ENCODE data around the gene GNG3.
A peak's percentile ranks its signal among the peaks of the same experiment; 100 is the strongest.
"Not testable (repeated sequence)": the region's sequence is repeated elsewhere in the genome, so short reads cannot be mapped to it uniquely, and the experiment has no call there.

Gene GNG3

DNA sequence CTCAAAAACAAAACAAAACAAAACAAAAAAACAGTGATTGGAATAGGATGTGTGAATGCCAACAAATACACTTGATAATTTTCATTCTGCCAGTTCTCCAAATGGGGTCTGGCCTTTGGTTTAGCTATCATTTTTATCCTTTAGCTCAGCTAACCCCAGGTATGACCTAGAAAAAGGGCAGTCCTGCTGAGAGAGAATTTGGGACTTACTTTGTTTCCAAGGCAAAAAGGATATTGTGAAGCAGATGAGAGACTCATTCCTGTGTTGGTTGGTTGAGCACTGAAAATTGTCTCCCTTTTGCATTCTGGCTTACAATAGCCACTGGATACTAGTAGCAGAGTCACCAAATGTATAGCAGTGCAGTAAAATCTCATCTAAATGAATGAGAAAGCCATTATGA is 29.7 kb downstream of the GNG3 start:
- Histone ChIP-seq H3K4me1 (ENCODE audit: control insufficient read depth, insufficient read depth, low read length, unreplicated experiment) (no peaks in the 10 kb centered on the region), H3K79me2 (ENCODE audit: control insufficient read depth, insufficient read depth, low read length, unreplicated experiment) (peaks cover 4% of the 10 kb centered on the region), H2AFZ (ENCODE audit: low read length, unreplicated experiment) (no peak overlapping the region)

GRCh38 chr11:62747475-62748160 is 40.1 kb downstream of the GNG3 start:
- Histone ChIP-seq H2AFZ (ENCODE audit: low read length, unreplicated experiment) (no peak overlapping the region), H3K4me1 (ENCODE audit: control insufficient read depth, insufficient read depth, low read length, unreplicated experiment) (no peaks in the 10 kb centered on the region), H3K36me3 (ENCODE audit: insufficient read depth, low read length) (peaks cover 2% of the 10 kb centered on the region), H3K79me2 (ENCODE audit: control insufficient read depth, insufficient read depth, low read length, unreplicated experiment) (peaks cover 3% of the 10 kb centered on the region), H3K27ac (ENCODE audit: low read depth, low read length) (no peak overlapping the region), H3K27me3 (ENCODE audit: insufficient read depth, low read length) (no peaks in the 10 kb centered on the region), H3K4me3 (ENCODE audit: low read depth, low read length) (no peak overlapping the region)

More for the DNA sequence above, 29.7 kb downstream of the GNG3 start:
- Histone ChIP-seq H3K27ac (ENCODE audit: low read depth, low read length) (no peak overlapping the region), H3K36me3 (ENCODE audit: insufficient read depth, low read length) (peaks cover 14% of the 10 kb centered on the region), H3K4me3 (ENCODE audit: low read depth, low read length) (no peak overlapping the region), H3K27me3 (ENCODE audit: insufficient read depth, low read length) (no peaks in the 10 kb centered on the region)

DNA sequence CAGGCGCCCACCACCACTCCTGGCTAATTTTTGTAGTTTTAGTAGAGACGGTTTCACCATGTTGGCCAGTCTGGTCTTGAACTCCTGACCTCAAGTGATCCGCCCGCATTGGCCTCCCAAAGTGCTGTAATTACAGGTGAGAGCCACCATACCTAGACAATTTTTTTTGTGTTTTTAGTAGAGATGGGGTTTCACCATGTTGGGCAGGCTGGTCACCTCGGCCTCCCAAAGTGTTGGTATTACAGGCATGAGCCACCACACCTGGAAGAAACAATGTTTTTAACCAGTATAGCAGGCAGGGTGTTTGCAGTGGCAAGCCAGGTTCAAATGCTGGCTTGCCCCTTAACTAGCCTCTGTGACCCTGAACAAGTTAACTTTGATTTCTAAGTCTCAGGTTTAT is 42.5 kb downstream of the GNG3 start:
- H2AFZ ChIP-seq (ENCODE audit: low read length, unreplicated experiment); H3K79me2 ChIP-seq (ENCODE audit: control insufficient read depth, insufficient read depth, low read length, unreplicated experiment); H3K4me1 ChIP-seq (ENCODE audit: control insufficient read depth, insufficient read depth, low read length, unreplicated experiment); H3K27me3 ChIP-seq (ENCODE audit: insufficient read depth, low read length); H3K4me3 ChIP-seq (ENCODE audit: low read depth, low read length); H3K36me3 ChIP-seq (ENCODE audit: insufficient read depth, low read length); H3K27ac ChIP-seq (ENCODE audit: low read depth, low read length): not testable (repeated sequence)

DNA sequence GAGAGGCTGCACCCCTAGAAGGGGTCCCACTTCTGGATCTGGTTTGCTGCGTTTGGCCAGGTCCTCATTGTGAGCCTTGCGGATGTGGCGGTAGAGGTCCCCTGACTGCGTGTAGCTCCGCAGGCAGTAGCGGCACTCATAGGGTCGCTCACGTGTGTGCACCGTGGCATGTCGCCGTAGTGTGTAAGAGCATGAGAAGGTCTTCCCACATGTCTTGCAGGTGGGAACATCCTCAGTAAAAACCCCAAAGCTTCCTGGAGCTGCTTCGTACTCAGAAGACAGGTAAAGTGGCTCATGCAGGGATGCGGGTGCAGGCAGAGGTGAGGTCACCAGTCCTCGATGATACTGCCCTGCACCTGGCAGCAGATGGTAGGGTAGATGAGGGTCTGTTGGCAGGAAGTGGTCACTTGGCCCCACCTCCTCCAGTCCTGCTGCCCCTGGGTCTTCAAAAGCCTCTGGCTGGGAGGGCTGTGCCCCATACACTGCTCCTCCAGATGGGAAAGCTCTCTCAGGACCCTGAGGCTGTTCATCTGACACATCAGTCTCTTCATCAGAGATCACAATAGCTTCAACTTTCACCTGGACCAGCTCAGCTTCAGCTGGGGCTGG is 44.8 kb downstream of the GNG3 start:
- no peaks in the 10 kb centered on the region for H3K27me3 ChIP-seq (ENCODE audit: insufficient read depth, low read length)
- H3K79me2 ChIP-seq (ENCODE audit: control insufficient read depth, insufficient read depth, low read length, unreplicated experiment): peaks cover 4% of the 10 kb centered on the region
- peaks cover 7% of the 10 kb centered on the region for H3K36me3 ChIP-seq (ENCODE audit: insufficient read depth, low read length)
- no peak overlapping the region for H2AFZ ChIP-seq (ENCODE audit: low read length, unreplicated experiment)
- H3K4me3 ChIP-seq (ENCODE audit: low read depth, low read length): no peak overlapping the region
- no peak overlapping the region for H3K27ac ChIP-seq (ENCODE audit: low read depth, low read length)
- H3K4me1 ChIP-seq (ENCODE audit: control insufficient read depth, insufficient read depth, low read length, unreplicated experiment): no peaks in the 10 kb centered on the region

GRCh38 chr11:62752994-62753735 is 45.7 kb downstream of the GNG3 start:
- Histone ChIP-seq H3K4me1 (ENCODE audit: control insufficient read depth, insufficient read depth, low read length, unreplicated experiment) (no peaks in the 10 kb centered on the region), H2AFZ (ENCODE audit: low read length, unreplicated experiment) (no peak overlapping the region), H3K27me3 (ENCODE audit: insufficient read depth, low read length) (no peaks in the 10 kb centered on the region), H3K79me2 (ENCODE audit: control insufficient read depth, insufficient read depth, low read length, unreplicated experiment) (peaks cover 4% of the 10 kb centered on the region), H3K36me3 (ENCODE audit: insufficient read depth, low read length) (peaks cover 7% of the 10 kb centered on the region), H3K27ac (ENCODE audit: low read depth, low read length) (no peak overlapping the region), H3K4me3 (ENCODE audit: low read depth, low read length) (peak overlapping the region; percentile 91)

DNA sequence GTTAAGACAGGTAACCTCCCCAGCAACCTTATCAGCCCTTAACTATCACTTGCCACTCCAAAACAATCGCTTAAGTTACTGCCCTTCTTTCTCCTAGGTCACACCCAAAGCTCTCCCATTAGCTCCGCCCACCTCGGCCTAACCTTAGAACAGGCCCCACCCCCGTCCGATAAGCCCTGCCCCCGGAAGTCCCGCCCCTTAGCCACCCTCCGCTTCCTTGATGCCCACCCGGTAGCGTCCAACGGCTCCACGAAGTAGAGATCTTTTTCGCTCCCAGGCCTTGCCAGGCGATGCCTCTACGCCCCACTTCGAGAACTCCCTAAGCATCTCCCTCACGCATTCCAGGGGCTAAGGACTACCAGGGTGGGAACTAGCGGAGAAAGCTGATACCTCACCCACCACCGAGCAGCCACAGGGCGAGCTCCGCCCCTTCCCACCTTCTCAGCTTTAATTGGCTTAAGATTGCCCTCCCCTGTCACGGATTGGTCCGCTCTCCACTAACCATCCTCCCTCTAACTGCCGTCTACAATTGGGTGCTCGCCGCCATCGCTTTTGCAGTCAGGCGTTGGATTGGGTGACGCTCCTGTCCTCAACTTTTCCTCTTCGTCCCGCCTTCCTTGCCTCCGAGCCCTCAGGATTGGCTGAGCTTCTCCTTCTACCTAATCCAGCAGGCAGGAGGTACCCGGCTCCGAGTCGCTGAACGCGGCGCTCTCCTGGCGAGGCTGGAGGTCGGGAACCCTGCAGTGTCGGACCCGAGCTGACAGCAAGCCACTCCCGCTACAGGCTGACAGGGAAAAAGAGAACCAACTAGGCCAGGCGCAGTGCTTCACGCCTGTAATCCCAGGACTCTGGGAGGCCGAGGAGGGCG is 46.5 kb downstream of the GNG3 start, which contains the start of gene ZBTB3:
Gene ZBTB3 (minus strand): TSS at position 425 of the 868 bp plus-strand sequence. CDS start 496 bp downstream, outside the sequence.
- Histone ChIP-seq H3K27ac (ENCODE audit: low read depth, low read length) (peak within 1 kb of the TSS; percentile 79), H3K27me3 (ENCODE audit: insufficient read depth, low read length) (no peaks in the 10 kb centered on the region), H2AFZ (ENCODE audit: low read length, unreplicated experiment) (peak within 1 kb of the TSS; percentile 96), H3K36me3 (ENCODE audit: insufficient read depth, low read length) (peaks cover 7% of the 10 kb centered on the region), H3K4me1 (ENCODE audit: control insufficient read depth, insufficient read depth, low read length, unreplicated experiment) (no peaks in the 10 kb centered on the region), H3K4me3 (ENCODE audit: low read depth, low read length) (peak within 1 kb of the TSS; percentile 91), H3K79me2 (ENCODE audit: control insufficient read depth, insufficient read depth, low read length, unreplicated experiment) (peaks cover 4% of the 10 kb centered on the region)

DNA sequence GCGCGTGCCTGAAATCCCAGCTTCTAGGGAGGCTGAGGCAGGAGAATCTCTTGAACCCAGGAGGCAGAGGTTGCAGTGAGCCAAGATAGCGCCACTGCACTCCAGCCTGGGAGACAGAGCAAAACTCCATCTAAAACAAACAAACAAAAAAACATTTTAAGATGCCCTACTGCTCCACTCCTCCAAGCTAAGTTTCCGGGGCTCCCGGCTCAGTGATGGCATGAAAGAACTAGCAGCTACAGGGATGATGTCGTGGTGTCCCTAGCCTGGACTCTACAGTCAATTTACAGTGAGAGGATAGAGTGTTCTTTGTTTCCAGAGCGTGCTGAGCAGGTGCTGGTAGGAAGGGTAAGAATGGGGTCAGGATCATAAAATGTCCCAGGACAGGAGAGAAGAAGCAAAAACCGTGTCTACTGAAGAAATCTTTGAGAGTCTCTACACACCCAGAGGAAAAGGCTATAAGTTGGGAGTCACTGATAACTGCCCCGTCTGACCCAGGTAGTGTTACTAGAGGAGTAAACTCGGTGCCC is 47.7 kb downstream of the GNG3 start:
- Histone ChIP-seq H3K79me2 (ENCODE audit: control insufficient read depth, insufficient read depth, low read length, unreplicated experiment) (peaks cover 4% of the 10 kb centered on the region), H3K27me3 (ENCODE audit: insufficient read depth, low read length) (no peaks in the 10 kb centered on the region), H3K27ac (ENCODE audit: low read depth, low read length) (no peak overlapping the region), H3K36me3 (ENCODE audit: insufficient read depth, low read length) (peaks cover 7% of the 10 kb centered on the region), H3K4me1 (ENCODE audit: control insufficient read depth, insufficient read depth, low read length, unreplicated experiment) (no peaks in the 10 kb centered on the region), H2AFZ (ENCODE audit: low read length, unreplicated experiment) (no peak overlapping the region), H3K4me3 (ENCODE audit: low read depth, low read length) (no peak overlapping the region)

- H3K4me3 ChIP-seq (ENCODE audit: low read depth, low read length): no peak overlapping the region
Measured at GRCh38 chr11:62757846-62758788, 50.6 kb downstream of the GNG3 start.

More at GRCh38 chr11:62757846-62758788, 50.6 kb downstream of the GNG3 start:
- Histone ChIP-seq H3K27ac (ENCODE audit: low read depth, low read length) (no peak overlapping the region), H3K27me3 (ENCODE audit: insufficient read depth, low read length) (no peaks in the 10 kb centered on the region), H2AFZ (ENCODE audit: low read length, unreplicated experiment) (no peak overlapping the region), H3K4me1 (ENCODE audit: control insufficient read depth, insufficient read depth, low read length, unreplicated experiment) (peaks cover 8% of the 10 kb centered on the region), H3K79me2 (ENCODE audit: control insufficient read depth, insufficient read depth, low read length, unreplicated experiment) (peaks cover 12% of the 10 kb centered on the region), H3K36me3 (ENCODE audit: insufficient read depth, low read length) (peaks cover 4% of the 10 kb centered on the region; the same call in 1 of the 2 replicates)
